Nephron progenitor cell (in vitro differentiated cells): Measurements from ENCODE around the gene PACS2.
"Not testable (repeated sequence)": the region's sequence is repeated elsewhere in the genome, so short reads cannot be mapped to it uniquely, and the experiment has no call there.

Source experiments
- DNase-seq: peaks from one replicate; pipeline ENCODE4 v3.0.0; 2021
- H3K27ac Mint-ChIP-seq: 2 replicates; pipeline ENCODE4 v1.8.0; 2021; ENCODE audit warnings: mild to moderate bottlenecking, moderate library complexity, mixed read lengths
- H3K27me3 Mint-ChIP-seq: 2 replicates; pipeline ENCODE4 v1.8.0; 2021; ENCODE audit warnings: mild to moderate bottlenecking, low read depth, mixed read lengths; ENCODE audit not compliant: poor library complexity
- H3K36me3 Mint-ChIP-seq: 2 replicates; pipeline ENCODE4 v1.8.0; 2021; ENCODE audit warnings: low read depth, mixed read lengths
- H3K4me1 Mint-ChIP-seq: 2 replicates; pipeline ENCODE4 v1.8.0; 2021; ENCODE audit warnings: mixed read lengths
- H3K4me3 Mint-ChIP-seq: 2 replicates; pipeline ENCODE4 v1.8.0; 2021; ENCODE audit warnings: mild to moderate bottlenecking, moderate library complexity, mixed read lengths
- H3K9me3 Mint-ChIP-seq: 2 replicates; pipeline ENCODE4 v1.8.0; 2021; ENCODE audit warnings: mild to moderate bottlenecking, moderate library complexity, mixed read lengths
- CTCF ChIP-seq: fragments of 200-600 bp; sonication (generic); IDR thresholded peaks from 2 replicates; pipeline ENCODE4 v1.5.0; 2021; ENCODE audit warnings: antibody characterized with exemption

PACS2 gene

DNA sequence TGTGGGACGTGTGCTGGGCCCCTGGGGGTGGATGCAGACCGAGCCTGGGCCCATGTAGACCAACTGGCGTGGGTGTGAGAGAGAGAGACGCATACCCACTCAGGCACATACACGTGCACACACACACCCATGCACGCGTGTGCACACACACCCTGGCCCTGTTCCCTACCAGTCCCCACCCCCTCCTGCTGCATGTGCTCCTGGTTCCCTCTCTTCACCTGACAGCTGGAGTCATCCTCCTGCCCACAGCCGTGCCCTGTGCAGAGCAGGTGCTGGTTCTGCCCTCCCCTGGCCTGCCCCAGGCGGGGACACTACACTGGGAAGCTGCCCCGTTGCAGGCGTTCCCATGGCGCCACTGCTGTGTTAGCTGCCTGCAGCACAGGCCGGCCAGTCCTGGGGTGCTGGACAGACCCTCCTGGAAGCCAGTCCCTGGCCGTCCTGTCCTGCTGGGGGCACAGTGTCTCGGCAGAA is 18.5 kb downstream of the PACS2 start:
- Mint-ChIP-seq H3K9me3 (peaks cover 10% of the 10 kb centered on the region), H3K4me3 (no peak overlapping the region), H3K4me1 (peaks cover 23% of the 10 kb centered on the region), H3K27me3 (peaks cover 2% of the 10 kb centered on the region), H3K36me3 (peaks cover 11% of the 10 kb centered on the region), H3K27ac (no peak overlapping the region)
- DNase-seq = no peak
- TF ChIP-seq CTCF = no peak

DNA sequence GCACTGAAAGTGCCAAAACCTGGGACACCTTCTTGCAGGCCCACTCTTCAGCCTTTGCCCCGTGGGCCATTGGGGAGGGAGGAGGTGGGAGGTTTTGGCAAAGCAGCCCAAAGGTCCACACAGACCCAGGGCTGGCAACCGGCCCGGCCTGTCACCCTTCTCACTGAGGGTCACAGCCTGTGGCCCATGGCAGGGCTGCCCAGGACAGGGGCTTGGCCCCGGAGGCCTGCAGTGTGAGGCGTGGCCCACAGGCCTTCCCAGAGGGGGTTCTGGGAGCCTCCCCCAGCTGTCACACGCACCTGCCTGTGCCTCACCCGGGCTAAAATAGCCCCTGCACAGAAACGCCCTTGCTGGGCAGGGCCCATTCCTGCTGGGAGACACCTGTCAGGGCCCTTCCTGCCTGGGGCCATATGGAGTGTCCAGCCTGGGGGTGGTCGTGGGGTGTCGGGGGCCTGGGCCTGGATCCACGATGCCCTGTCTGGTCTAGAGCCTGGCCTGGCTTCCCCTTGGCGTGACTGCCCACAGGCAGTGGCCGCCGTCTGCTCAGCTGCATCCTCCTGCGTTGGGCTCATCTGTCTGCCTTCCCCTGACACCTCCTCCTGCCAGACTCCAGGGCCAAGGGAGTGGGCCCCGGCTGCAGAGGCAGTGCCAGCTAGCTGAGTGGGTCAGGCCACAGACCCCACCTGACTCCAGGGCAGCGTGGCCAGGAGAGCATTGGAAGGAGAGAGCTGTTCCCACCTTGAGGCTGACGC is 19.2 kb downstream of the PACS2 start:
- Mint-ChIP-seq H3K4me1 (peaks cover 25% of the 10 kb centered on the region), H3K27me3 (peaks cover 4% of the 10 kb centered on the region), H3K9me3 (peaks cover 10% of the 10 kb centered on the region), H3K4me3 (no peak overlapping the region), H3K27ac (no peak overlapping the region), H3K36me3 (peaks cover 11% of the 10 kb centered on the region)
- TF ChIP-seq CTCF = no peak
- DNase-seq = no peak

- DNase-seq = no peak
- Mint-ChIP-seq H3K27me3 (peaks cover 6% of the 10 kb centered on the region), H3K4me1 (peaks cover 22% of the 10 kb centered on the region), H3K9me3 (peaks cover 10% of the 10 kb centered on the region), H3K4me3 (no peak overlapping the region), H3K36me3 (peaks cover 11% of the 10 kb centered on the region), H3K27ac (no peak overlapping the region)
- TF ChIP-seq CTCF = no peak
Measured at GRCh38 chr14:105334383-105335230, 20.1 kb downstream of the PACS2 start.

DNA sequence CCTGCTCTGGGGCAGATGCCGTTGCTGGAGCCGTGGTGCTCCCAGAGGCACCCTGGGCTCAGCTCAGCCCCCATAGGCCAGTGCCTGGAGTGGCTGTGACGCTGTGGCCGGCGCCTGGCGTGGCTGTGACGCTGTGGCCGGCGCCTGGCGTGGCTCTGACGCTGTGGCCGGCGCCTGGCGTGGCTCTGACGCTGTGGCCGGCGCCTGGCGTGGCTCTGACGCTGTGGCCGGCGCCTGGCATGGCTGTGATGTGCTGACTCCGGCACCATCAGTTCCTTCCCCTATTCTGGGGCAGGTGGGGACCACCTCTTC is 20.6 kb downstream of the PACS2 start:
- not testable (repeated sequence) for H3K9me3 Mint-ChIP-seq, H3K27ac Mint-ChIP-seq, H3K4me3 Mint-ChIP-seq, DNase-seq, H3K27me3 Mint-ChIP-seq
- H3K4me1 Mint-ChIP-seq = peaks cover 22% of the 10 kb centered on the region
- H3K36me3 Mint-ChIP-seq = peaks cover 11% of the 10 kb centered on the region

DNA sequence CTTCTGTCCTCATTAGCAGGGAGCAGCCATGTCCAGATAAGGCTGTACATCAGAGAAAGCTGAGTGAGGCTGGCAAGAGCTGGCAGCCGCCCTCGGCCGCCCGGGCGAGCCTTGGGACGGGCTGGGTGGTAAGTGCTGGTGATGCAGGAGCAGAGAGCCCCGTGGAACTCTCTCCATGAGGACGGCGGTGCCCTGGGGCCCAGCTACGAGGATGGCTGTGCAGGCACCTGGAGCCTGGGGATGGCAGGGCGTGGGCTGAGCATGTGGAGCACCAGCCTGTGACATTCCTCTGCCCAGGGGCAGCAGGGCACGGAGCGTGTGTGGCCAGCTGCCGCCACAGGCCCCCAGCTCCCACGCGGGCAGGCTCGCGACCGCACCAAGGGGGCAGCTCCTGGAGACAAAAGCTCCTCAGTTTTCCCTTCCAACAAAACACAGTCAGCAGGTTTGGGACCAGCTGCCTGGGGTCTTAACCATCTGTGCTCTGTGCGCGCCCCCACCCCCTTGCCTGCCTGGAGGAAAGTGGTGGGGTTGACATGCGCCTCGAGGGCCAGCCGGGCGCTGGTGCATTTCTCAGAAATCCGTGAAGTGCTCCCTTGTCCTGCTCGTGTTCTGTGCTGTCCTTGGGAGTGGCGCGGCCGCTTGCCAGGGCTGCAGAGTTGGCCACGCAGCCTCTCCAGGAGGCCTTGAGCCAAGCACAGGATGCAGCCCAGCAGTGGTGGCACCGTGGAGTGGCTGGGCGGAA is 21.4 kb downstream of the PACS2 start:
- peaks cover 11% of the 10 kb centered on the region for H3K36me3 Mint-ChIP-seq

More for the DNA sequence above, 21.4 kb downstream of the PACS2 start:
- Mint-ChIP-seq H3K9me3 (peaks cover 10% of the 10 kb centered on the region), H3K4me3 (no peak overlapping the region), H3K4me1 (peaks cover 23% of the 10 kb centered on the region), H3K27me3 (peaks cover 6% of the 10 kb centered on the region), H3K27ac (no peak overlapping the region)
- DNase-seq = peak; percentile 2
- TF ChIP-seq CTCF = no peak
